GM23338 (cell line): Measurements from ENCODE around the gene C8G. TPM values are rescaled to one million over a fixed set of nuclear protein-coding genes. Genes with fewer than 3 reads are reported as not detected.
A peak's percentile ranks its signal among the peaks of the same experiment; 100 is the strongest.

Experiments used
- ATAC-seq: fragments of 200-7000 bp; cut with Tn5 transposase; 3 replicates; pipeline ENCODE4 v1.9.1; 2020
- DNase-seq: peaks from one replicate; pipeline ENCODE4 v3.0.0-alpha.2; 2015; ENCODE audit warnings: low spot score
- H2AFZ ChIP-seq: fragments of 200-600 bp; sonication (generic); 2 replicates; pipeline ENCODE4 v1.8.0; 2016; ENCODE audit warnings: antibody characterized with exemption, mild to moderate bottlenecking, moderate library complexity
- H3F3A ChIP-seq: fragments of 200-600 bp; sonication (generic); replicated peaks from 2 replicates; pipeline ENCODE4 v1.8.0; 2017; ENCODE audit warnings: antibody characterized with exemption, mixed run types, low read depth
- H3K27ac ChIP-seq: fragments of 200-600 bp; sonication (generic); 2 replicates; pipeline ENCODE4 v1.6.1; 2016; ENCODE audit warnings: low read depth
- H3K27me3 ChIP-seq: fragments of 200-600 bp; sonication (generic); 2 replicates; pipeline ENCODE4 v1.8.0; 2016; ENCODE audit warnings: mild to moderate bottlenecking, mixed run types, moderate library complexity; ENCODE audit not compliant: insufficient read depth
- H3K36me3 ChIP-seq: fragments of 200-600 bp; sonication (generic); 2 replicates; pipeline ENCODE4 v1.8.0; 2016; ENCODE audit warnings: mild to moderate bottlenecking; ENCODE audit not compliant: insufficient read depth
- H3K4me1 ChIP-seq: fragments of 200-600 bp; sonication (generic); 2 replicates; pipeline ENCODE4 v1.8.0; 2016; ENCODE audit warnings: mild to moderate bottlenecking, moderate library complexity; ENCODE audit not compliant: insufficient read depth
- H3K4me2 ChIP-seq: fragments of 200-600 bp; sonication (generic); 2 replicates; pipeline ENCODE4 v1.7.1; 2017; ENCODE audit warnings: mixed run types
- H3K4me3 ChIP-seq: fragments of 200-600 bp; sonication (generic); 2 replicates; pipeline ENCODE4 v1.6.1; 2016; ENCODE audit warnings: mixed run types
- H3K79me2 ChIP-seq: fragments of 200-600 bp; sonication (generic); replicated peaks from 2 replicates; pipeline ENCODE4 v1.8.0; 2017; ENCODE audit warnings: mild to moderate bottlenecking; ENCODE audit not compliant: insufficient read depth
- H3K9me2 ChIP-seq: fragments of 200-600 bp; sonication (generic); 2 replicates; pipeline ENCODE4 v1.8.0; 2017; ENCODE audit not compliant: insufficient read depth
- H4K20me1 ChIP-seq: fragments of 200-600 bp; sonication (generic); replicated peaks from 2 replicates; pipeline ENCODE4 v1.8.0; 2017; ENCODE audit warnings: mild to moderate bottlenecking; ENCODE audit not compliant: insufficient read depth
- H3K27ac Mint-ChIP-seq: 2 replicates; pipeline ENCODE4 v1.8.0; 2020; ENCODE audit warnings: inconsistent platforms, mild to moderate bottlenecking, moderate library complexity, mixed read lengths
- H3K27me3 Mint-ChIP-seq: 3 replicates; pipeline ENCODE4 v1.8.0; 2022; ENCODE audit warnings: low read depth, mild to moderate bottlenecking, moderate library complexity, mixed read lengths, inconsistent platforms; ENCODE audit not compliant: insufficient read depth, poor library complexity
- H3K36me3 Mint-ChIP-seq: 3 replicates; pipeline ENCODE4 v1.8.0; 2021; ENCODE audit warnings: low read depth, mild to moderate bottlenecking, inconsistent platforms, moderate library complexity, mixed read lengths
- H3K4me1 Mint-ChIP-seq: 3 replicates; pipeline ENCODE4 v1.8.0; 2020; ENCODE audit warnings: mild to moderate bottlenecking, inconsistent platforms, mixed read lengths
- H3K4me3 Mint-ChIP-seq: 3 replicates; pipeline ENCODE4 v1.8.0; 2021; ENCODE audit warnings: moderate library complexity, mild to moderate bottlenecking, inconsistent platforms, mixed read lengths
- H3K9me3 Mint-ChIP-seq: 3 replicates; pipeline ENCODE4 v1.8.0; 2020; ENCODE audit warnings: moderate library complexity, mild to moderate bottlenecking, inconsistent platforms, mixed read lengths
- CREB1 ChIP-seq: fragments of 250-450 bp; sonication (Bioruptor Pico); IDR thresholded peaks from 2 replicates; pipeline ENCODE4 v1.5.0; 2020; ENCODE audit warnings: low read depth, mild to moderate bottlenecking, moderate library complexity
- EZH2 ChIP-seq: fragments of 200-600 bp; sonication (generic); IDR thresholded peaks from one replicate; pipeline ENCODE4 v1.8.0; 2017; ENCODE audit warnings: antibody characterized with exemption, mild to moderate bottlenecking, low read depth; ENCODE audit not compliant: unreplicated experiment
- EZH2phosphoT487 ChIP-seq: fragments of 200-600 bp; sonication (generic); IDR thresholded peaks from one replicate; pipeline ENCODE4 v1.8.1; 2018; ENCODE audit warnings: antibody characterized with exemption; ENCODE audit not compliant: unreplicated experiment
- JUNB ChIP-seq: IDR thresholded peaks from one replicate; pipeline ENCODE4 v1.6.1; 2016; ENCODE audit warnings: antibody characterized with exemption; ENCODE audit not compliant: unreplicated experiment
- NANOG ChIP-seq: IDR thresholded peaks from 2 replicates; pipeline ENCODE4 v1.6.1; 2016; ENCODE audit warnings: antibody characterized with exemption, borderline replicate concordance
- POLR2AphosphoS5 ChIP-seq: IDR thresholded peaks from 2 replicates; pipeline ENCODE4 v1.6.1; 2016; ENCODE audit warnings: antibody characterized with exemption, low read depth
- STAT1 ChIP-seq: IDR thresholded peaks from one replicate; pipeline ENCODE4 v1.6.1; 2016; ENCODE audit warnings: antibody characterized with exemption; ENCODE audit not compliant: unreplicated experiment
- ZNF114 ChIP-seq: fragments of 250-450 bp; sonication (Bioruptor Pico); IDR thresholded peaks from 2 replicates; pipeline ENCODE4 v1.5.0; 2020; ENCODE audit warnings: mild to moderate bottlenecking, moderate library complexity
- ZNF331 ChIP-seq: fragments of 250-450 bp; sonication (Bioruptor Pico); IDR thresholded peaks from 2 replicates; pipeline ENCODE4 v1.5.0; 2020; ENCODE audit warnings: low read depth, mild to moderate bottlenecking, moderate library complexity
- polyA plus RNA-seq: library from polyadenylated mRNA; unstranded; fragments of >200 nt; fragmentation: Nextera tagmentation; extraction: Ambion mirVana; gene quantifications from 2 replicates; pipeline ENCODE4 v1.2.1, GENCODE V29; 2016
- total RNA-seq: library from RNA; depleted of rRNA; stranded (reverse); fragments of >200 nt; shearing (Covaris generic); gene quantifications from 2 replicates; pipeline ENCODE4 v1.2.3, GENCODE V29; 2014
- TF ChIP-seq, protein P1 (sequence below), 2 experiments: fragments of 200-600 bp in 1 of 2; sonication (generic) in 1 of 2; conservative IDR thresholded peaks; 2 replicates each; pipeline versions ENCODE4 v1.5.1 to v1.6.1; 2016 to 2017; ENCODE audit warnings: antibody characterized with exemption in 2 of 2, low read depth in 2 of 2, mild to moderate bottlenecking in 2 of 2, moderate library complexity in 1 of 2
- TF ChIP-seq, protein P2 (sequence below): IDR thresholded peaks from one replicate; pipeline ENCODE4 v1.6.1; 2018; ENCODE audit warnings: antibody characterized with exemption; ENCODE audit not compliant: unreplicated experiment
- TF ChIP-seq, protein P3 (sequence below): IDR thresholded peaks from 2 replicates; pipeline ENCODE4 v1.6.1; 2016; ENCODE audit warnings: antibody characterized with exemption

Gene C8G
- total and polyA plus RNA-seq, 2 experiments from 2014 or later, result not detected

DNA sequence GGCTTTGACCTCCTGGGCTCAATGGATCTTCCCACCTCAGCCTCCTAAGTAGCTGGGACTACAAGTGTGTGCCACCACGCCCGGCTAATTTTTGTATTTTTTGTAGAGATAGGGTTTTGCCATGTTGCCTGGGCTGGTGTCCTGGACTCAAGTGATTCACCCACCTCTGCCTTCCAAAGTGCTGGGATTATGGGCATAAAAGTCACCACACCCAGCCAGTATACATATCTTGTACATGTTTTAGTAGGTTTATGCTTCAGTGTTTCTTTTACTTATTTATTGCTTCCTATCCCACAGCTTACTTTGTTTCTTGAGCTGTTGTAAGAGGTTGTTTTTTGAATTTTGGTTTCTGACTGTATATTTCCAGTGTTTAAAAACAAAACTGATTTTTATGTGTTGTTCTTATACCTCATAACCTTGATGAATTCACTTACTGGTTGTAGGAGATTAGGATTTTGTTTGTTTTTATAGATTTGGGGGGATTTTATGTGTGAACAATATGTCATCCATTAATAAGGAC lies 13.4 kb upstream of the C8G start (continued):
- TF ChIP-seq JUNB, result no peak
- TF ChIP-seq, protein P1, sequence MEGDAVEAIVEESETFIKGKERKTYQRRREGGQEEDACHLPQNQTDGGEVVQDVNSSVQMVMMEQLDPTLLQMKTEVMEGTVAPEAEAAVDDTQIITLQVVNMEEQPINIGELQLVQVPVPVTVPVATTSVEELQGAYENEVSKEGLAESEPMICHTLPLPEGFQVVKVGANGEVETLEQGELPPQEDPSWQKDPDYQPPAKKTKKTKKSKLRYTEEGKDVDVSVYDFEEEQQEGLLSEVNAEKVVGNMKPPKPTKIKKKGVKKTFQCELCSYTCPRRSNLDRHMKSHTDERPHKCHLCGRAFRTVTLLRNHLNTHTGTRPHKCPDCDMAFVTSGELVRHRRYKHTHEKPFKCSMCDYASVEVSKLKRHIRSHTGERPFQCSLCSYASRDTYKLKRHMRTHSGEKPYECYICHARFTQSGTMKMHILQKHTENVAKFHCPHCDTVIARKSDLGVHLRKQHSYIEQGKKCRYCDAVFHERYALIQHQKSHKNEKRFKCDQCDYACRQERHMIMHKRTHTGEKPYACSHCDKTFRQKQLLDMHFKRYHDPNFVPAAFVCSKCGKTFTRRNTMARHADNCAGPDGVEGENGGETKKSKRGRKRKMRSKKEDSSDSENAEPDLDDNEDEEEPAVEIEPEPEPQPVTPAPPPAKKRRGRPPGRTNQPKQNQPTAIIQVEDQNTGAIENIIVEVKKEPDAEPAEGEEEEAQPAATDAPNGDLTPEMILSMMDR (conservative IDR thresholded peaks at IDR 0.05; ENCODE audit: low read depth in 2 of 2), result no peak

DNA sequence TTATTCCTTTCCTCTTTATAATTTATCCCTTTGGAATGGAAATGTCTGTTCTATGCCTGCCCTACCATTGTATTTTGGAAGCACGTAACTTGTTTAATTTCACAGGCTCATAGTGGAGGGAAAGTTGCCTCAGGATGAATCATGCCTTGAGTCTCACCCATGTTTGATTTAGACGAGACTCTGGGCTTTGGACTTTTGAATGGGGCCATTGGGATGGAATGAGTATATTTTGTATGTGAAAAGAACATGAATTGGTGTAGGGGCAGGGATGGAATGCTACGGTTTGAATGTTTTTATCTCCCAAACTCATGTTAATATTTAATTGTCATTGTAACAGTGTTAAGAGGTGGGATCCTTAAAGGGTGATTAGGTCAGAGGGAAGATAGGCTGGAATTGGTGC lies 10.8 kb upstream of the C8G start:
- no peak overlapping the region for H2AFZ ChIP-seq
- peaks cover 11% of the 10 kb centered on the region; the same call in 1 of the 2 replicates for H3F3A ChIP-seq
- Mint-ChIP-seq H3K36me3 (peaks cover 43% of the 10 kb centered on the region), H3K27me3 (peaks cover 8% of the 10 kb centered on the region), H3K9me3 (no peaks in the 10 kb centered on the region; the same call in 2 of the 3 replicates), H3K27ac (no peak overlapping the region), H3K4me1 (peaks cover 11% of the 10 kb centered on the region), H3K4me3 (no peak overlapping the region; the same call in 2 of the 3 replicates)
- no peaks in the 10 kb centered on the region for H3K36me3 ChIP-seq
- H3K4me1 ChIP-seq, result no peaks in the 10 kb centered on the region
- no peaks in the 10 kb centered on the region for H3K27me3 ChIP-seq
- no peak overlapping the region for H3K4me3 ChIP-seq
- no peaks in the 10 kb centered on the region; the same call in 1 of the 2 replicates for H3K9me2 ChIP-seq
- H3K4me2 ChIP-seq, result peak overlapping the region; percentile 38; the same call in 1 of the 2 replicates
- peaks cover 15% of the 10 kb centered on the region for H4K20me1 ChIP-seq
- 0 out of 2 replicates have a peak, but pooled peaks cover 13% of the 10 kb centered on the region for H3K79me2 ChIP-seq
- H3K27ac ChIP-seq, result peak overlapping the region; percentile 45; the same call in 1 of the 2 replicates
- no peak for DNase-seq
- ATAC-seq, result no peak
- TF ChIP-seq, protein P1 (conservative IDR thresholded peaks at IDR 0.05; ENCODE audit: low read depth in 2 of 2), result no peak
- TF ChIP-seq NANOG, result no peak
- no peak for TF ChIP-seq ZNF114 (CRISPR knock-in tag)
- TF ChIP-seq, protein P2, sequence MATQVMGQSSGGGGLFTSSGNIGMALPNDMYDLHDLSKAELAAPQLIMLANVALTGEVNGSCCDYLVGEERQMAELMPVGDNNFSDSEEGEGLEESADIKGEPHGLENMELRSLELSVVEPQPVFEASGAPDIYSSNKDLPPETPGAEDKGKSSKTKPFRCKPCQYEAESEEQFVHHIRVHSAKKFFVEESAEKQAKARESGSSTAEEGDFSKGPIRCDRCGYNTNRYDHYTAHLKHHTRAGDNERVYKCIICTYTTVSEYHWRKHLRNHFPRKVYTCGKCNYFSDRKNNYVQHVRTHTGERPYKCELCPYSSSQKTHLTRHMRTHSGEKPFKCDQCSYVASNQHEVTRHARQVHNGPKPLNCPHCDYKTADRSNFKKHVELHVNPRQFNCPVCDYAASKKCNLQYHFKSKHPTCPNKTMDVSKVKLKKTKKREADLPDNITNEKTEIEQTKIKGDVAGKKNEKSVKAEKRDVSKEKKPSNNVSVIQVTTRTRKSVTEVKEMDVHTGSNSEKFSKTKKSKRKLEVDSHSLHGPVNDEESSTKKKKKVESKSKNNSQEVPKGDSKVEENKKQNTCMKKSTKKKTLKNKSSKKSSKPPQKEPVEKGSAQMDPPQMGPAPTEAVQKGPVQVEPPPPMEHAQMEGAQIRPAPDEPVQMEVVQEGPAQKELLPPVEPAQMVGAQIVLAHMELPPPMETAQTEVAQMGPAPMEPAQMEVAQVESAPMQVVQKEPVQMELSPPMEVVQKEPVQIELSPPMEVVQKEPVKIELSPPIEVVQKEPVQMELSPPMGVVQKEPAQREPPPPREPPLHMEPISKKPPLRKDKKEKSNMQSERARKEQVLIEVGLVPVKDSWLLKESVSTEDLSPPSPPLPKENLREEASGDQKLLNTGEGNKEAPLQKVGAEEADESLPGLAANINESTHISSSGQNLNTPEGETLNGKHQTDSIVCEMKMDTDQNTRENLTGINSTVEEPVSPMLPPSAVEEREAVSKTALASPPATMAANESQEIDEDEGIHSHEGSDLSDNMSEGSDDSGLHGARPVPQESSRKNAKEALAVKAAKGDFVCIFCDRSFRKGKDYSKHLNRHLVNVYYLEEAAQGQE, result no peak
- no peak for TF ChIP-seq EZH2phosphoT487
- no peak for TF ChIP-seq JUNB
- no peak for TF ChIP-seq CREB1 (CRISPR knock-in tag)
- no peak for TF ChIP-seq EZH2
- TF ChIP-seq STAT1, result no peak
- TF ChIP-seq ZNF331, result no peak
- TF ChIP-seq POLR2AphosphoS5, result no peak
- TF ChIP-seq, protein P3, sequence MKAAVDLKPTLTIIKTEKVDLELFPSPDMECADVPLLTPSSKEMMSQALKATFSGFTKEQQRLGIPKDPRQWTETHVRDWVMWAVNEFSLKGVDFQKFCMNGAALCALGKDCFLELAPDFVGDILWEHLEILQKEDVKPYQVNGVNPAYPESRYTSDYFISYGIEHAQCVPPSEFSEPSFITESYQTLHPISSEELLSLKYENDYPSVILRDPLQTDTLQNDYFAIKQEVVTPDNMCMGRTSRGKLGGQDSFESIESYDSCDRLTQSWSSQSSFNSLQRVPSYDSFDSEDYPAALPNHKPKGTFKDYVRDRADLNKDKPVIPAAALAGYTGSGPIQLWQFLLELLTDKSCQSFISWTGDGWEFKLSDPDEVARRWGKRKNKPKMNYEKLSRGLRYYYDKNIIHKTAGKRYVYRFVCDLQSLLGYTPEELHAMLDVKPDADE, result no peak
